ENCODE data around the gene ADARB2.

Gene ADARB2

DNA sequence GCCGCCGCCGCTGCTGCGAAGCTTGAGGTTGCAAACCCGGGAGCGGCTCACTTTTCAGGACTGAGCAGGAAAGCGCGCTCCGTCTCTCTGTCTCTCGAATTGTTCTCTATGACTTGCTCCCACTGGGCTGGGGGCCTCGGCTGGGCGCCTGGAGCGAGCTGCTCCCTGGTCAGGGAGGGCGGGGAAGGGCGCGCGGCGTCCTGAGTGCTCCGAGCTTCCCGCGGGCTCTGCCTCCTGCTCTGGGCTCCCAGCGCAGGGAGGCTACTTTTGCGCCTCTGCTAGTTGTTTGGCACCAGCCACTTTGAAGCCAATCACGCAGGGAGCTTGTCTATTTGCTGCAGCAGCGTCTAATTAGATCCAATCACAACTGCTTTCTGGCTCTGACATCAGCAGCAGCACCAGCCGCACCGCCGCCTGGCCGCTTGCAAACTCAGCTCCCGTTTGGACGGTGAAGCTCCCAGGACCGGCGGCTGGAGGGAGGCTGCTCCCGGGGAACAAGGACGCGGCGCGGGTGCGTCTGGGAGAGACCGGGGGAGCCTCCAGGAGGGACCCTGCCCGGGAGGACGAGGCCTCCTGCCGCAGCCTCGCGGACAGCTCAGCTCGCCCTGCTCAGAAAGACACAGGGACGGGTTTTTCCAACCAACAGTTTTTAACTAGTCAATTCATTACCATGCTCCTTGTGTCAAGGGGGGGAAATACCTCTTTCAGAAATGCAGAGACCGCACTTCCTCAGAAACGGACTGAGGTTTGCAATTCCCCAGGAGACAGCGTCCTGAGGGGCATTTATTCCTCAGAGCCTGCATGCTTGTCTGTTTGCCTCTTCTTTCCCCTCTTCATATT is at the start of gene ADARB2:
ADARB2 (minus strand) TSS at position 304 of the 840 bp plus-strand sequence.
- ATAC-seq (ENCODE audit: low read depth) (peak; percentile 67), DNase-seq (ENCODE audit: low spot score) (no peak)
- peak within 1 kb of the TSS; percentile 15 for H3K4me3 ChIP-seq (ENCODE audit: severe bottlenecking)
- no peaks in the 10 kb centered on the region for H3K36me3 ChIP-seq (ENCODE audit: low read depth)
- H3K27me3 ChIP-seq (ENCODE audit: insufficient read depth, poor library complexity, severe bottlenecking): peaks cover 93% of the 10 kb centered on the region
- TF ChIP-seq, protein P1, sequence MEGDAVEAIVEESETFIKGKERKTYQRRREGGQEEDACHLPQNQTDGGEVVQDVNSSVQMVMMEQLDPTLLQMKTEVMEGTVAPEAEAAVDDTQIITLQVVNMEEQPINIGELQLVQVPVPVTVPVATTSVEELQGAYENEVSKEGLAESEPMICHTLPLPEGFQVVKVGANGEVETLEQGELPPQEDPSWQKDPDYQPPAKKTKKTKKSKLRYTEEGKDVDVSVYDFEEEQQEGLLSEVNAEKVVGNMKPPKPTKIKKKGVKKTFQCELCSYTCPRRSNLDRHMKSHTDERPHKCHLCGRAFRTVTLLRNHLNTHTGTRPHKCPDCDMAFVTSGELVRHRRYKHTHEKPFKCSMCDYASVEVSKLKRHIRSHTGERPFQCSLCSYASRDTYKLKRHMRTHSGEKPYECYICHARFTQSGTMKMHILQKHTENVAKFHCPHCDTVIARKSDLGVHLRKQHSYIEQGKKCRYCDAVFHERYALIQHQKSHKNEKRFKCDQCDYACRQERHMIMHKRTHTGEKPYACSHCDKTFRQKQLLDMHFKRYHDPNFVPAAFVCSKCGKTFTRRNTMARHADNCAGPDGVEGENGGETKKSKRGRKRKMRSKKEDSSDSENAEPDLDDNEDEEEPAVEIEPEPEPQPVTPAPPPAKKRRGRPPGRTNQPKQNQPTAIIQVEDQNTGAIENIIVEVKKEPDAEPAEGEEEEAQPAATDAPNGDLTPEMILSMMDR (IDR thresholded peaks at IDR 0.05; ENCODE audit: poor library complexity, severe bottlenecking): no peak
- no peaks in the 10 kb centered on the region for H3K9me3 ChIP-seq (ENCODE audit: severe bottlenecking)
- no peak within 1 kb of the TSS for H3K27ac ChIP-seq (ENCODE audit: poor library complexity, severe bottlenecking)
- peaks cover 5% of the 10 kb centered on the region for H3K4me1 ChIP-seq (ENCODE audit: insufficient read depth, poor library complexity, severe bottlenecking)

DNA sequence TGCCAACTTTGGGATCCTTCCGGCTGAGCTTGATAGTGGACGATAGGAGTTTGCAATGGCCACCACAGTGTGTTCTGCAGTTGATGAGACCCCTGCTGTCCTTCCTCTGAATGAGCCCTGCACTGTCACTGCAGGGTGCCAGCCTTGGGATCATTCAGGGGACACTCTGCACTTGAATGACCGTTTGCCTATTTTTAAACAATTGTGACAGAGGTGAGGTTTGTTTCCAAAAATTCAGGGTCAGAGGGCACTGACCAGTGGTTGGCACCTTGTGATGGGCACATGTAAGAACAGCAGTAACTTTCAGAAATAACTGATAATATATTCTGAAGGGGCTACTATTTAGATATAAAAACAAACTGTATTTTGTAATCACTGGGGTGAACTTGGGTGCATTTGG is 48.5 kb upstream of the ADARB2 start:
- Histone ChIP-seq H3K36me3 (ENCODE audit: low read depth) (no peaks in the 10 kb centered on the region), H3K27ac (ENCODE audit: poor library complexity, severe bottlenecking) (no peak overlapping the region), H3K4me3 (ENCODE audit: severe bottlenecking) (no peak overlapping the region), H3K4me1 (ENCODE audit: insufficient read depth, poor library complexity, severe bottlenecking) (no peaks in the 10 kb centered on the region), H3K27me3 (ENCODE audit: insufficient read depth, poor library complexity, severe bottlenecking) (no peaks in the 10 kb centered on the region), H3K9me3 (ENCODE audit: severe bottlenecking) (no peaks in the 10 kb centered on the region)
- DNase-seq (ENCODE audit: low spot score) (no peak), ATAC-seq (ENCODE audit: low read depth) (no peak)
- TF ChIP-seq, protein P1 (IDR thresholded peaks at IDR 0.05; ENCODE audit: poor library complexity, severe bottlenecking): no peak

DNA sequence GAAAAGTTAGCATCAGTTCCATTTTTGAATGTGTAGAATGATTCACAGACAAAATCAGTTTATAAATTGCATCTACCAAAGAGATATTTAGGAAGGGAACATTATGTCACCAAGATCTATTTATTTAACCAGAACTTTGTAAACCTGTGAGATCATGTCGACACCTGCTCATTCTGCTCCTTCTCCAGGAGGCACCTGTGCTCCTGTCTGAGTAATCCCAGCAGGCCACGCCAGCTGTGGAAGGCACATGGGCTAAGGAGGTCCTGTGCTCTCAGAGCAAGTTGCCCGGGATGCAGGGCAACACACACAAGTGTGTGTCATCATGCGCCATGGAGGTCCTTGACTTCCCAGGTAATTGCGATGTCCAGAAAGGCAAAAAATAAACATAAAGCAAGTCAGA is 45.5 kb upstream of the ADARB2 start:
- no peak overlapping the region for H3K4me3 ChIP-seq (ENCODE audit: severe bottlenecking)
- no peak for DNase-seq (ENCODE audit: low spot score)
- H3K4me1 ChIP-seq (ENCODE audit: insufficient read depth, poor library complexity, severe bottlenecking): no peaks in the 10 kb centered on the region
- no peaks in the 10 kb centered on the region for H3K36me3 ChIP-seq (ENCODE audit: low read depth)
- no peak overlapping the region for H3K27ac ChIP-seq (ENCODE audit: poor library complexity, severe bottlenecking)
- TF ChIP-seq, protein P1 (IDR thresholded peaks at IDR 0.05; ENCODE audit: poor library complexity, severe bottlenecking): no peak
- H3K27me3 ChIP-seq (ENCODE audit: insufficient read depth, poor library complexity, severe bottlenecking): no peaks in the 10 kb centered on the region
- no peak for ATAC-seq (ENCODE audit: low read depth)
- H3K9me3 ChIP-seq (ENCODE audit: severe bottlenecking): no peaks in the 10 kb centered on the region

DNA sequence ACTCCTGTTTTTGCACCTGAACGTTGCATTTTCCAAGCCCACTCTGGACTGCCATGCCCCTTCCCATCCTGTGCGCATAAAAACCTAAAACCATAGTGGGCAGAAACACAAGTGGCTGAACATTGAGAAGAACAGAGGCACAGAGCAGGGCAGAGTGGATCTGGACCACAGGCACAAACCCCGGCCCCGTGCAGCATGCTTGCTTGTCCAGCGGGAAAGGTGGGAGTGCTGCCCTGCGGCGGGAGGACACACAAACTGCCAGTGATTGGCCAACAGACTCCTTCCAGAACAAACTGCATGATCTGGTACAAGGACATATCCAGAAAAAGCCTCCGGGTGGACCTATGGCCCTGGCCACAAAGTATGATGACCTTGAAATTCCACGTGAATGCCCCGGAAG is 42.5 kb upstream of the ADARB2 start:
- no peaks in the 10 kb centered on the region for H3K27me3 ChIP-seq (ENCODE audit: insufficient read depth, poor library complexity, severe bottlenecking)
- ATAC-seq (ENCODE audit: low read depth): no peak
- no peak overlapping the region for H3K4me3 ChIP-seq (ENCODE audit: severe bottlenecking)

More for the DNA sequence above, 42.5 kb upstream of the ADARB2 start:
- Histone ChIP-seq H3K4me1 (ENCODE audit: insufficient read depth, poor library complexity, severe bottlenecking) (no peaks in the 10 kb centered on the region), H3K27ac (ENCODE audit: poor library complexity, severe bottlenecking) (no peak overlapping the region), H3K9me3 (ENCODE audit: severe bottlenecking) (no peaks in the 10 kb centered on the region), H3K36me3 (ENCODE audit: low read depth) (no peaks in the 10 kb centered on the region)
- DNase-seq (ENCODE audit: low spot score): no peak
- TF ChIP-seq, protein P1 (IDR thresholded peaks at IDR 0.05; ENCODE audit: poor library complexity, severe bottlenecking): no peak

Measured in RWPE2 (cell line).